Stomach (tissue), 4 donors: ENCODE results near the gene POLR1C.

Experiments used
- CTCF ChIP-seq, 7 experiments: fragments of 450-650 bp in 4 of 7; fragments of 200-600 bp in 3 of 7; sonication (generic) in 3 of 7; IDR thresholded peaks; one replicate each; pipeline ENCODE4 v1.5.1; 2016 to 2019; ENCODE audit warnings: antibody characterized with exemption in 7 of 7, control low read depth in 2 of 7, mild to moderate bottlenecking in 1 of 7
- EP300 ChIP-seq: sonication (generic); formaldehyde crosslinking; IDR thresholded peaks from one replicate; pipeline ENCODE4 v1.6.1; 2017; ENCODE audit warnings: antibody characterized with exemption
- POLR2A ChIP-seq, 4 donors: fragments of 450-650 bp; IDR thresholded peaks; one replicate each; pipeline ENCODE4 v1.6.1; 2016; ENCODE audit warnings: antibody characterized with exemption in 4 of 4, control low read depth in 2 of 4, mild to moderate bottlenecking in 1 of 4, moderate library complexity in 1 of 4

GRCh38 chr6:43559328-43559727 is 42.4 kb downstream of the POLR1C start:
- TF ChIP-seq CTCF (IDR thresholded peaks at IDR 0.05) = no peak
- TF ChIP-seq POLR2A (IDR thresholded peaks at IDR 0.05) = no peak
- TF ChIP-seq EP300 = no peak
